ENCODE data around the gene ZNHIT2.

- no peak for TF ChIP-seq EZH2 (IDR thresholded peaks at IDR 0.05; ENCODE audit: insufficient read depth, poor library complexity, severe bottlenecking)
- TF ChIP-seq EZH2phosphoT487 (IDR thresholded peaks at IDR 0.05; ENCODE audit: insufficient read depth, low read depth) = no peak
Observed at GRCh38 chr11:65148657-65149056, 31.2 kb upstream of the ZNHIT2 start.

All from GM23248 (cell line).